CD4-positive, CD25-positive, alpha-beta regulatory T cell (primary cell): ENCODE data around the gene DCST2. TPM values are rescaled to one million over a fixed set of nuclear protein-coding genes. Genes with fewer than 3 reads are reported as not detected.

Source experiments
- ATAC-seq, 2 donors: fragments of 150-1000 bp; cut with Tn5 transposase; one replicate each; pipeline ENCODE4 v1.10.0; 2021; ENCODE audit warnings: low read depth in 2 of 2, moderate number of reproducible peaks in 2 of 2, moderate library complexity in 1 of 2
- DNase-seq, 3 donors: peaks; one replicate each; pipeline versions ENCODE4 v3.0.0 to v3.0.0-alpha.2; 2012 to 2022; ENCODE audit warnings: mixed read lengths in 1 of 3
- H3K27ac ChIP-seq: one replicate; pipeline ENCODE4 v1.7.0; 2013; ENCODE audit warnings: mild to moderate bottlenecking, low read length; ENCODE audit not compliant: insufficient read depth, poor library complexity, severe bottlenecking
- H3K27me3 ChIP-seq: one replicate; pipeline ENCODE4 v1.7.0; 2013; ENCODE audit warnings: low read length; ENCODE audit not compliant: control insufficient read depth, insufficient read depth
- H3K36me3 ChIP-seq: one replicate; pipeline ENCODE4 v1.7.0; 2013; ENCODE audit warnings: mild to moderate bottlenecking, low read length, moderate library complexity; ENCODE audit not compliant: control insufficient read depth, insufficient read depth
- H3K4me1 ChIP-seq: 2 replicates; pipeline ENCODE4 v1.7.0; 2013; ENCODE audit warnings: mild to moderate bottlenecking, low read length; ENCODE audit not compliant: insufficient read depth, control insufficient read depth, poor library complexity, severe bottlenecking
- H3K4me3 ChIP-seq: one replicate; pipeline ENCODE4 v1.7.0; 2013; ENCODE audit warnings: low read depth, mild to moderate bottlenecking, low read length, moderate library complexity
- H3K9me3 ChIP-seq, 2 experiments: 1 replicate in 1 of 2; 2 replicates in 1 of 2; pipeline ENCODE4 v1.7.0; 2013; ENCODE audit warnings: low read length in 2 of 2, mild to moderate bottlenecking in 1 of 2, moderate library complexity in 1 of 2; ENCODE audit not compliant: control insufficient read depth in 2 of 2
- H3K27ac Mint-ChIP-seq, 3 donors: one replicate each; pipeline ENCODE4 v1.8.0; 2020 to 2022; ENCODE audit warnings: mild to moderate bottlenecking in 3 of 3, mixed read lengths in 3 of 3, moderate library complexity in 2 of 3
- H3K27me3 Mint-ChIP-seq: one replicate; pipeline ENCODE4 v1.8.0; 2022; ENCODE audit warnings: mild to moderate bottlenecking, mixed read lengths
- H3K36me3 Mint-ChIP-seq: one replicate; pipeline ENCODE4 v1.8.0; 2020; ENCODE audit warnings: mixed read lengths
- H3K4me1 Mint-ChIP-seq, 4 donors: one replicate each; pipeline ENCODE4 v1.8.0; 2020 to 2022; ENCODE audit warnings: mixed read lengths in 4 of 4, mild to moderate bottlenecking in 1 of 4
- H3K4me3 Mint-ChIP-seq, 4 donors: one replicate each; pipeline ENCODE4 v1.8.0; 2020 to 2022; ENCODE audit warnings: mild to moderate bottlenecking in 4 of 4, mixed read lengths in 4 of 4, moderate library complexity in 3 of 4
- H3K9me3 Mint-ChIP-seq, 7 donors: one replicate each; pipeline ENCODE4 v1.8.0; 2020 to 2022; ENCODE audit warnings: mixed read lengths in 7 of 7, mild to moderate bottlenecking in 3 of 7, moderate library complexity in 2 of 7
- polyA plus RNA-seq, 4 donors: library from polyadenylated mRNA; unstranded; fragments of 300-500 nt; fragmentation: Illumina TruSeq; gene quantifications; one replicate each; pipeline ENCODE4 v1.2.3, GENCODE V29; 2021
- total RNA-seq: library from RNA; stranded (reverse); gene quantifications from one replicate; pipeline ENCODE4 v1.2.3, GENCODE V29; 2022

DCST2 gene
- total and polyA plus RNA-seq, 5 donors from 2014 or later, result 1.4 TPM; not detected in 4

- Mint-ChIP-seq H3K4me1 (peaks cover 11 to 59% (median 36%) of the 10 kb centered on the region in 4 donors), H3K36me3 (no peaks in the 10 kb centered on the region), H3K4me3 (peak overlapping the region; percentile 99), H3K27me3 (no peaks in the 10 kb centered on the region), H3K9me3 (peaks cover 0 to 2% (median 0%) of the 10 kb centered on the region in 7 donors), H3K27ac (peak overlapping the region; percentile 92 to 97 (median 96))
- Histone ChIP-seq H3K4me1 (peaks cover 83% of the 10 kb centered on the region), H3K27ac (peak overlapping the region; percentile 84), H3K36me3 (no peaks in the 10 kb centered on the region), H3K27me3 (no peaks in the 10 kb centered on the region), H3K9me3 (no peaks in the 10 kb centered on the region), H3K4me3 (peak overlapping the region; percentile 92)
- ATAC-seq (no peak), DNase-seq (peak in 1 of 3 donors; percentile 21)
Observed at GRCh38 chr1:155003227-155003765, 30.3 kb downstream of the DCST2 start.

GRCh38 chr1:155002464-155003226, 30.9 kb downstream of the DCST2 start, which contains the start of gene ZBTB7B:
TSS of gene ZBTB7B (plus strand) at chr1:155002802. CDS start at chr1:155014661, 11,859 bp downstream.
- Histone ChIP-seq H3K9me3 (no peaks in the 10 kb centered on the region), H3K36me3 (no peaks in the 10 kb centered on the region), H3K27ac (peak within 1 kb of the TSS; percentile 96), H3K4me3 (peak within 1 kb of the TSS; percentile 92), H3K27me3 (no peaks in the 10 kb centered on the region), H3K4me1 (peaks cover 76% of the 10 kb centered on the region)
- H3K27me3 Mint-ChIP-seq, result no peaks in the 10 kb centered on the region
- H3K4me3 Mint-ChIP-seq, result peak within 1 kb of the TSS; percentile 99
- H3K36me3 Mint-ChIP-seq, result no peaks in the 10 kb centered on the region
- peak within 1 kb of the TSS; percentile 92 to 97 (median 96) for H3K27ac Mint-ChIP-seq
- peak in 1 of 3 donors; percentile 29 for DNase-seq
- H3K4me1 Mint-ChIP-seq, result peaks cover 11 to 59% (median 37%) of the 10 kb centered on the region in 4 donors
- ATAC-seq, result peak; percentile 0 to 1
- H3K9me3 Mint-ChIP-seq, result peaks cover 0 to 2% (median 0%) of the 10 kb centered on the region in 7 donors

GRCh38 chr1:155001675-155002463, 31.7 kb downstream of the DCST2 start:
- no peaks in the 10 kb centered on the region for H3K36me3 Mint-ChIP-seq

GRCh38 chr1:155001425-155001674, 32.2 kb downstream of the DCST2 start:
- peak overlapping the region; percentile 53 to 95 (median 92) for H3K27ac Mint-ChIP-seq
- H3K4me3 Mint-ChIP-seq, result peak overlapping the region; percentile 92 to 99 (median 96)
- H3K4me1 Mint-ChIP-seq, result peaks cover 4 to 54% (median 31%) of the 10 kb centered on the region in 4 donors
- no peak for ATAC-seq
- Histone ChIP-seq H3K36me3 (no peaks in the 10 kb centered on the region), H3K27ac (peak overlapping the region; percentile 96), H3K27me3 (no peaks in the 10 kb centered on the region), H3K4me3 (peak overlapping the region; percentile 77), H3K4me1 (peaks cover 63% of the 10 kb centered on the region), H3K9me3 (no peaks in the 10 kb centered on the region)
- DNase-seq, result no peak
- peaks cover 0 to 2% (median 0%) of the 10 kb centered on the region in 7 donors for H3K9me3 Mint-ChIP-seq
- no peaks in the 10 kb centered on the region for H3K27me3 Mint-ChIP-seq
- H3K36me3 Mint-ChIP-seq, result no peaks in the 10 kb centered on the region

More at GRCh38 chr1:155001675-155002463, 31.7 kb downstream of the DCST2 start:
- Histone ChIP-seq H3K4me1 (peaks cover 68% of the 10 kb centered on the region), H3K4me3 (peak overlapping the region; percentile 77), H3K27me3 (no peaks in the 10 kb centered on the region), H3K9me3 (no peaks in the 10 kb centered on the region), H3K36me3 (no peaks in the 10 kb centered on the region), H3K27ac (peak overlapping the region; percentile 96)
- ATAC-seq, result peak; percentile 83 to 84
- Mint-ChIP-seq H3K4me1 (peaks cover 9 to 59% (median 36%) of the 10 kb centered on the region in 4 donors), H3K4me3 (peak overlapping the region; percentile 92 to 99 (median 96)), H3K27me3 (no peaks in the 10 kb centered on the region), H3K9me3 (peaks cover 0 to 2% (median 0%) of the 10 kb centered on the region in 7 donors), H3K27ac (peak overlapping the region; percentile 91 to 95 (median 92))
- peak; percentile 96 to 99 (median 97) for DNase-seq

GRCh38 chr1:155000726-155001424, 32.7 kb downstream of the DCST2 start:
- H3K4me3 ChIP-seq, result peak overlapping the region; percentile 77
- no peaks in the 10 kb centered on the region for H3K36me3 ChIP-seq
- peaks cover 0 to 2% (median 0%) of the 10 kb centered on the region in 7 donors for H3K9me3 Mint-ChIP-seq
- peak; percentile 78 to 82 (median 79) for DNase-seq
- no peaks in the 10 kb centered on the region for H3K36me3 Mint-ChIP-seq
- peak overlapping the region; percentile 53 to 95 (median 92) for H3K27ac Mint-ChIP-seq
- H3K27me3 Mint-ChIP-seq, result no peaks in the 10 kb centered on the region
- H3K4me1 ChIP-seq, result peaks cover 58% of the 10 kb centered on the region
- peak overlapping the region; percentile 92 to 99 (median 96) for H3K4me3 Mint-ChIP-seq
- H3K4me1 Mint-ChIP-seq, result peaks cover 0 to 52% (median 26%) of the 10 kb centered on the region in 4 donors
- no peaks in the 10 kb centered on the region for H3K9me3 ChIP-seq
- H3K27ac ChIP-seq, result peak overlapping the region; percentile 96
- H3K27me3 ChIP-seq, result no peaks in the 10 kb centered on the region
- ATAC-seq, result peak; percentile 11 to 30

GRCh38 chr1:155000411-155000725, 33.2 kb downstream of the DCST2 start:
- peak overlapping the region; percentile 96 for H3K27ac ChIP-seq
- H3K9me3 ChIP-seq, result no peaks in the 10 kb centered on the region
- peaks cover 0 to 2% (median 0%) of the 10 kb centered on the region in 7 donors for H3K9me3 Mint-ChIP-seq
- ATAC-seq (no peak), DNase-seq (peak in 2 of 3 donors; percentile 21 to 27)
- H3K27ac Mint-ChIP-seq, result peak overlapping the region; percentile 83 to 96 (median 94)
- no peaks in the 10 kb centered on the region for H3K36me3 ChIP-seq
- peak overlapping the region; percentile 65 for H3K4me3 ChIP-seq
- H3K36me3 Mint-ChIP-seq, result no peaks in the 10 kb centered on the region
- peaks cover 0 to 49% (median 23%) of the 10 kb centered on the region in 4 donors for H3K4me1 Mint-ChIP-seq
- H3K27me3 ChIP-seq, result no peaks in the 10 kb centered on the region
- H3K4me1 ChIP-seq, result peaks cover 53% of the 10 kb centered on the region
- peak overlapping the region; percentile 92 to 99 (median 95) for H3K4me3 Mint-ChIP-seq
- H3K27me3 Mint-ChIP-seq, result no peaks in the 10 kb centered on the region
